ENCODE results near the gene FUBP3.

FUBP3 gene

DNA sequence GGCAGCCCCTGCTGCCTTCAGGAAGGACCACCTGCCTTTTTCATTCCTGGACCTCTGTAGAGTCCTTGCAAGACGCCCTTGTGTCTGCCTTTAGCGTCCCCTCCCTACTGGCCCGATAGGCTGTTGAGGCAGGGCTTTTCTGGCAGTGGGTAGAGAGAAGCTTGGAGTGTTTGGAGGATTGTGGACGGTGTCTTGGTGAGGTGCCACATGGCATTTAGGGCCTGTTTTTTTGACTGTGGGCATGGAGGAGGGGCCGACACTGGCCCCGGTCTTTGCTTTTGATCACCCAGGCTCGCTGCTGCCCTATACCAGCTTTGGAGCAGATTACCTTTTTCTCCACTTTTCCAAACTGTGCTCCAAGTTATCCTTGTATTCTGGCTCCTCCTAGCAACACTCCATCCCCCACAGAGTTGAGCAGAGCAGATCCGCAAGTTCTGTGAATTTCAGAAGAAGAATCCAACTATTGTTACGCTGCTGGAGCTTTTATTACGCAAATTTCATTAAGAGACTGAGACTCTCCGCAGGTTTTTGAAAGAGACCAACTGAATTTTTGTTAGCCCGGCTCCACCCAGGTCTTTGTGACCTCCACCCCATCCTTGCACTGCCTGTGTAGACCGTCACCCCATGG, 50.2 kb downstream of the FUBP3 start:
- DNase-seq (ENCODE audit: low read depth), result no peak
- no peak overlapping the region for H3K4me3 ChIP-seq (ENCODE audit: low read length)
- TF ChIP-seq, protein P1, sequence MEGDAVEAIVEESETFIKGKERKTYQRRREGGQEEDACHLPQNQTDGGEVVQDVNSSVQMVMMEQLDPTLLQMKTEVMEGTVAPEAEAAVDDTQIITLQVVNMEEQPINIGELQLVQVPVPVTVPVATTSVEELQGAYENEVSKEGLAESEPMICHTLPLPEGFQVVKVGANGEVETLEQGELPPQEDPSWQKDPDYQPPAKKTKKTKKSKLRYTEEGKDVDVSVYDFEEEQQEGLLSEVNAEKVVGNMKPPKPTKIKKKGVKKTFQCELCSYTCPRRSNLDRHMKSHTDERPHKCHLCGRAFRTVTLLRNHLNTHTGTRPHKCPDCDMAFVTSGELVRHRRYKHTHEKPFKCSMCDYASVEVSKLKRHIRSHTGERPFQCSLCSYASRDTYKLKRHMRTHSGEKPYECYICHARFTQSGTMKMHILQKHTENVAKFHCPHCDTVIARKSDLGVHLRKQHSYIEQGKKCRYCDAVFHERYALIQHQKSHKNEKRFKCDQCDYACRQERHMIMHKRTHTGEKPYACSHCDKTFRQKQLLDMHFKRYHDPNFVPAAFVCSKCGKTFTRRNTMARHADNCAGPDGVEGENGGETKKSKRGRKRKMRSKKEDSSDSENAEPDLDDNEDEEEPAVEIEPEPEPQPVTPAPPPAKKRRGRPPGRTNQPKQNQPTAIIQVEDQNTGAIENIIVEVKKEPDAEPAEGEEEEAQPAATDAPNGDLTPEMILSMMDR (IDR thresholded peaks at IDR 0.05; ENCODE audit: insufficient read depth, low read depth, low read length, missing control alignments), result no peak

DNA sequence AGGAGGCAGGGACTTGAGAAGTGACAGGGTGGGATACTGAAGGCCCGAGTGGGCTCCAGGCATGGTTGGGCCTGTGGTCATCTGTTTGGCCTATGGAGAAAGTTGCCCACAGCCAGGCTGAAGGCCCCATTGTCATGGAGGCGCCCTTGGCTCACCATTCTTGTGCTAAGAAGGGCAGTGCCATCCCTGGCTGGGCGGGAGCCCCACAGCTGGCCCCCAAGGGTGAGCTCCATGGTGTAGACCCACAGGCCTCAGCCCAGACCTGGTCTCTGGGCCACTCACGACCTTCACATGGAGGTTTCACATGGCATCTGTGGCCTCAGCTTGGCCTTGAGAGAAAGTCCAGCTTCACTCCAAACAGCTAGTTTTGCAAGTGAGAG, 50.7 kb downstream of the FUBP3 start:
- no peak overlapping the region for H3K4me3 ChIP-seq (ENCODE audit: low read length)
- TF ChIP-seq, protein P1 (IDR thresholded peaks at IDR 0.05; ENCODE audit: insufficient read depth, low read depth, low read length, missing control alignments), result no peak
- DNase-seq (ENCODE audit: low read depth), result no peak

DNA sequence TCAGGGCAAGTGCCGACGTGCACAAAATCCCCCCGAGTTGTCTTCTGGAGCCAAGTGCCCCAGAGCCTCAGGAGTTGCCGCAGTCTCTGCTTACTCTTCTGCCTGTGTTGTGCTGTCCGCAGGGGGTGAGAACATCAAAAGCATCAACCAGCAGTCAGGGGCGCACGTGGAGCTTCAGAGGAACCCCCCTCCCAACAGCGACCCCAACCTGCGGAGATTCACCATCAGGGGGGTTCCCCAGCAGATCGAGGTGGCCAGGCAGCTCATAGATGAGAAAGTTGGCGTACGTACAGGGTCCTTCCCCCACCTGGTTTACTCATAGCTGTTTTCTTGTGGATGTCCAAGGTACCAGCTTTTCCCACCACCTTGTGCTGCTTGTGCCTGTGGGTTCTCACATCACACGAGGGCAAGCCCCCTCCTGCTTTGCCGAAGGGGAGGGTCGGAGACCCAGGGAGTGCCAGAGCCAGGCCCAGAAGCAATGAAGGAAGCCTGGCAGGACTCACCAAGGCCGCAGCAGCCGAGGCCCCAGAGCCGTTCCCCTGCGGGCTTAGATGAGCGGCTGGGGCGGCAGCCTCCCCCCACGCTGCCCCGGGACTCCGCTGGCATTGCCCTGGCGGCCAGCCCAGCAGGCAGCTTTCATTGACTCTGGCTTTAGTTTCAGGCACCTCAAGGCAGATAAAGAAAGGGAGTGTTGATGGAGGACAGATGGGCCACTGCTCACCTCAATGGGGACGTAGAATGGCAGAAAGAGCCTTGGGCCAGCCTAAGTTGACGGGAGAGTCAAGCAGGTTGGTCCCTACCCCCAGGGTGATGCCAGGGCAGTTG, 51.3 kb downstream of the FUBP3 start:
- DNase-seq (ENCODE audit: low read depth), result no peak
- TF ChIP-seq, protein P1 (IDR thresholded peaks at IDR 0.05; ENCODE audit: insufficient read depth, low read depth, low read length, missing control alignments), result no peak
- H3K4me3 ChIP-seq (ENCODE audit: low read length), result no peak overlapping the region

DNA sequence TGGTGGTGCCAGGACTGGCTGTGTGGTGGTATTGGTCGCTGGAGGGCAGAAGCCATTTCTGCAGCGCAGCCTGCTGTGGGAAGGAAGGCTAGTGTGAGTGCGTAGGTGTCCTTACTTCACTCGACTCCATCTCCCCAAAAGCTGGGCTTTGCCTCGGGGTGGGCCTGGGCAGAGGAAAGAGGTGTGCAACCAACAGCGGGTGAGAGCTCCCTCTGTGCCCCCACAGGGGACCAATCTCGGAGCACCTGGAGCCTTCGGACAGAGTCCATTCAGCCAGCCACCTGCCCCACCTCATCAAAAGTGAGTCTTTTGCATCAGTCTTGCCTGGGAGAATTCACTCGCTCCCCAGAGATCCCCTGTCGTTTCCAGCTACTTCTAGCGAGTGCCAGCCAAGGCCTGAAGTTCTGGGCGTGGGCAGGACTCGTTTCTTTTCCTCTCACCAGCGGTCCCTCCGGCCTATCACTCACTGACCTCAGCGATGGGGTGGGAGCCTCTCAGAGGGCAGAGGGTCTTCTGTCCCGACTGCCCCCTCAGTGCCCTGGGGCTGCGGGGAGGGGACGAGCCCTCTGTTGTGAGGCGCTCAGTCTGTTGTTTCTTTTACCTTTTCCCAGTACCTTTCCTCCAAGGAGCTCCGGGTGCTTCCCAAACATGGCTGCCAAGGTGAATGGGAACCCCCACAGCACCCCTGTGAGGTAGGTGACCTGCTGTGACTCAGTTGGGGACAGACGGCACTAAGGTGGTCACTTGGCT, 52.1 kb downstream of the FUBP3 start:
- no peak overlapping the region for H3K4me3 ChIP-seq (ENCODE audit: low read length)
- TF ChIP-seq, protein P1 (IDR thresholded peaks at IDR 0.05; ENCODE audit: insufficient read depth, low read depth, low read length, missing control alignments), result no peak
- DNase-seq (ENCODE audit: low read depth), result no peak

DNA sequence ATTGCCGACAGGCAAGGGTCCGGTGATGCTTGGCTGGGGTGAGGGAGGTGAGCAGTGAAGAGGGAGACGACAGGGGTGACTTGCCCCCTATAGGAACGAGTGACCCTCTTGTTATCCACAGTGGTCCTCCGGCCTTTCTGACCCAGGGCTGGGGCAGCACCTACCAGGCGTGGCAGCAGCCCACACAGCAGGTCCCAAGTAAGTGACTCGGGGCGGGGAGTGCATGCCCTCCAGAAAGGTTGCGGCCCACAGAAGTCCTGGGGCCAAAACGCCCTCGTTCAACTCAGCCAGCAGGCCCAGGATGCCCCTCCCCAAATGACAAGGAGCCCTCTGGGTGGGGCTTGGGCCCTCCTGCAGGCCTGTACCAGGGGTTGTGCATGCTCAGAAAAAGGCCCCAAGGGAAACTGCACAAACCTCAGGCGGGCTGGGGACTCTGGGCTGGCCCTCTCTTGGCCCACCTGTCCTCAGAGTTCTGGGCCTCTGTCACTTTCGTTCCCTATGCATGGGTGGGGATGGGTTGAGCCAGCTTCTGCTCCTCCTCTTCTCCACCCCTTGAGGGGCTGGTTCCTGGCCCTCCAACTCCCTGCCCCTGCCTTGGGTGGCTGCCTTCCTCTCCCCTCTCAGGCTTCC, 52.8 kb downstream of the FUBP3 start:
- no peak overlapping the region for H3K4me3 ChIP-seq (ENCODE audit: low read length)
- no peak for DNase-seq (ENCODE audit: low read depth)
- TF ChIP-seq, protein P1 (IDR thresholded peaks at IDR 0.05; ENCODE audit: insufficient read depth, low read depth, low read length, missing control alignments), result no peak

DNA sequence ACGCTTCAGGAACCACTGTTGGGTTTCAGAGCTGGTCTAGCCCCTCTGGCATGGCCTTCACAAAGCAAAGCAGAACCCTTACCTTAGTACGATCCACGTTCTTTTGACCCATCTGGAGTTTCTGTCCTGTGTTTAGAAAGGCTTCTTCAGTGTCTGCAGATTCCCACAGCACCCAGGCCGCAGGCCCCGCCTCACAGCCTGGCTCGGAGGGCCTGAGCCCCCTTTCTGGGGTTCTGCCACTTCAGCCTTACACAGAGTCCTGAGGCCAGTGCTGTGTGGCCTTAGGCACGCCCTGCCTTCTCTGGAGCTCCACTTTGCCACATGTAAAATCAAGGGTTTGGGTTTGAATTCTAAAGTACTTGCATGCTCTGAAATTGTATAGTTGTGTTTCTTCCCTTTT, 53.5 kb downstream of the FUBP3 start:
- TF ChIP-seq, protein P1 (IDR thresholded peaks at IDR 0.05; ENCODE audit: insufficient read depth, low read depth, low read length, missing control alignments), result no peak
- no peak for DNase-seq (ENCODE audit: low read depth)
- no peak overlapping the region for H3K4me3 ChIP-seq (ENCODE audit: low read length)

Measured in epithelial cell of esophagus (primary cell).